Measurements from ENCODE around the gene DACT2. TPM values are rescaled to one million over a fixed set of nuclear protein-coding genes. Genes with fewer than 3 reads are reported as not detected.

The DACT2 gene
- total and polyA plus RNA-seq, 4 donors: 0.25 to 2.8 (median 0.88) TPM

- Histone ChIP-seq H3K36me3 (ENCODE audit: control insufficient read depth in 4 of 4, insufficient read depth in 3 of 4, low read depth in 1 of 4, low read length in 3 of 4) (no peaks in the 10 kb centered on the region), H3K9ac (ENCODE audit: low read depth in 1 of 2, low read length in 2 of 2) (no peak overlapping the region), H3K27me3 (ENCODE audit: control insufficient read depth in 4 of 4, insufficient read depth in 4 of 4, low read length in 3 of 4) (no peaks in the 10 kb centered on the region), H3K27ac (ENCODE audit: low read depth in 1 of 2, low read length in 2 of 2) (peak overlapping the region; percentile 47 to 69), H3K9me3 (ENCODE audit: control insufficient read depth in 4 of 4, low read length in 3 of 4) (no peaks in the 10 kb centered on the region), H3K4me1 (ENCODE audit: control insufficient read depth in 4 of 4, insufficient read depth in 4 of 4, low read length in 3 of 4) (peaks cover 2 to 42% (median 28%) of the 10 kb centered on the region in 4 donors), H3K4me3 (ENCODE audit: low read depth in 1 of 3, low read length in 3 of 3) (peak overlapping the region in 1 of 3 donors; percentile 27)
- no peak for DNase-seq (ENCODE audit: low spot score)
- 79% methylated on average over 20 of the region's 20 CpGs for WGBS
- TF ChIP-seq FOXA2 (IDR thresholded peaks at IDR 0.05) (no peak), JUND (IDR thresholded peaks at IDR 0.05) (no peak), EGR1 (IDR thresholded peaks at IDR 0.05; ENCODE audit: low read depth in 2 of 2) (no peak), TAF1 (conservative IDR thresholded peaks at IDR 0.05) (no peak)
Measured at GRCh38 chr6:168300975-168301647, 18.5 kb downstream of the DACT2 start.

- DNase-seq (ENCODE audit: low spot score): no peak
- TF ChIP-seq RXRA (IDR thresholded peaks at IDR 0.05) (no peak), EGR1 (IDR thresholded peaks at IDR 0.05; ENCODE audit: low read depth in 2 of 2) (no peak), YY1 (IDR thresholded peaks at IDR 0.05) (no peak), FOXA1 (IDR thresholded peaks at IDR 0.05) (no peak), TAF1 (conservative IDR thresholded peaks at IDR 0.05) (no peak), REST (IDR thresholded peaks at IDR 0.05) (no peak), GABPA (IDR thresholded peaks at IDR 0.05 in 1 of 2, conservative IDR thresholded peaks at IDR 0.05 in 1 of 2) (no peak), JUND (IDR thresholded peaks at IDR 0.05) (no peak), RAD21 (IDR thresholded peaks at IDR 0.05) (no peak), SP1 (IDR thresholded peaks at IDR 0.05) (no peak), HNF4G (IDR thresholded peaks at IDR 0.05) (no peak), NR2F2 (IDR thresholded peaks at IDR 0.05) (no peak), MAX (IDR thresholded peaks at IDR 0.05) (no peak)
- H3K27me3 ChIP-seq (ENCODE audit: control insufficient read depth in 4 of 4, insufficient read depth in 4 of 4, low read length in 3 of 4): no peaks in the 10 kb centered on the region
Measured at GRCh38 chr6:168299541-168300511, 19.8 kb downstream of the DACT2 start.

More at GRCh38 chr6:168299541-168300511, 19.8 kb downstream of the DACT2 start:
- no peak overlapping the region for H3K27ac ChIP-seq (ENCODE audit: low read depth in 1 of 2, low read length in 2 of 2)
- H3K9ac ChIP-seq (ENCODE audit: low read depth in 1 of 2, low read length in 2 of 2): no peak overlapping the region
- H3K4me3 ChIP-seq (ENCODE audit: low read depth in 1 of 3, low read length in 3 of 3): no peak overlapping the region
- 90% methylated on average over 28 of the region's 28 CpGs for WGBS
- peaks cover 2 to 42% (median 28%) of the 10 kb centered on the region in 4 donors for H3K4me1 ChIP-seq (ENCODE audit: control insufficient read depth in 4 of 4, insufficient read depth in 4 of 4, low read length in 3 of 4)
- H3K36me3 ChIP-seq (ENCODE audit: control insufficient read depth in 4 of 4, insufficient read depth in 3 of 4, low read depth in 1 of 4, low read length in 3 of 4): no peaks in the 10 kb centered on the region
- no peaks in the 10 kb centered on the region for H3K9me3 ChIP-seq (ENCODE audit: control insufficient read depth in 4 of 4, low read length in 3 of 4)

Measured in liver (tissue), 9 donors.